ENCODE results near the gene PGM1. TPM values are rescaled to one million over a fixed set of nuclear protein-coding genes. Genes with fewer than 3 reads are reported as not detected.
A peak's percentile ranks its signal among the peaks of the same experiment; 100 is the strongest.

PGM1 gene
- total RNA-seq, 1 donor from 2014 or later: 34.9 TPM

DNA sequence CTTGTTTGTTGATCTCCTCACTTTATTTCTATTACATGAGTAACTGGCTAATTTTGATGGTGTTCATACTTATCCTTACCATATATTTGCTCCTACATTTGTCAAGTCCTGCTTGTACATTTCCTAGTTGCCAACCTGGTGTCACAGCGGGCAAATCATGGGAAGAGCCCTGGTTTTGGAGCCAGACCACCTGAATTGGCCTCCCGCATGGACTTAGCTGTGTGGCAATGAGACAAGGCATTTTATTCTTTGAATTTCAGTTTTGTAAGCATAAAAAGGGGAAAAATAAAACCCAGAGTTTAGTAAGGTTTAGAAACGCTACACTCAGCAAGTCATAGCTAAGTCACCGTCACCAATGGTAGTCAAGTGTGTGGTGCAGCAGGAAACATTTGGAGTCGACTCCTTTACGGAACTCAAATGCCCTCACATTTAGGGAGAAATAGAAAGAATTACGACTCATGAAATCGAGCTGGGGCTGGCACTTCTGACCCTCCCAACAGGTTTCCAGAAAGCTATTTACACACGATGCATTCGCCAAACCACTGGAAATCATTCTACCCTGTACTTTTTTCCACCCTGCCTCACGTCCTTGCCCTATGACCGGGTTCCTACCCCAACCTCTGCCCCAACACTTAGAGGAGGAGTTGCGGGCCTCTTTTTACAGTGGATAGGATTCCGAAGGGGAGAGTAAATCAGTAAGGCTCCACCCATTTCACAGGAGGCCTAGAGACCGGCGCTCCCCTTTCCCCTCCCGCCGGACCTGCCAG lies 492 bp upstream of the PGM1 start:
- Mint-ChIP-seq H3K4me3 (ENCODE audit: unreplicated experiment) (peak overlapping the region; percentile 95), H3K27me3 (ENCODE audit: unreplicated experiment) (no peaks in the 10 kb centered on the region), H3K4me1 (ENCODE audit: unreplicated experiment) (peaks cover 6% of the 10 kb centered on the region), H3K36me3 (ENCODE audit: unreplicated experiment) (no peaks in the 10 kb centered on the region), H3K27ac (ENCODE audit: unreplicated experiment) (peak overlapping the region; percentile 88), H3K9me3 (ENCODE audit: unreplicated experiment) (no peaks in the 10 kb centered on the region)
- DNase-seq (ENCODE audit: extremely low spot score, unreplicated experiment): no peak
- TF ChIP-seq, protein P1, sequence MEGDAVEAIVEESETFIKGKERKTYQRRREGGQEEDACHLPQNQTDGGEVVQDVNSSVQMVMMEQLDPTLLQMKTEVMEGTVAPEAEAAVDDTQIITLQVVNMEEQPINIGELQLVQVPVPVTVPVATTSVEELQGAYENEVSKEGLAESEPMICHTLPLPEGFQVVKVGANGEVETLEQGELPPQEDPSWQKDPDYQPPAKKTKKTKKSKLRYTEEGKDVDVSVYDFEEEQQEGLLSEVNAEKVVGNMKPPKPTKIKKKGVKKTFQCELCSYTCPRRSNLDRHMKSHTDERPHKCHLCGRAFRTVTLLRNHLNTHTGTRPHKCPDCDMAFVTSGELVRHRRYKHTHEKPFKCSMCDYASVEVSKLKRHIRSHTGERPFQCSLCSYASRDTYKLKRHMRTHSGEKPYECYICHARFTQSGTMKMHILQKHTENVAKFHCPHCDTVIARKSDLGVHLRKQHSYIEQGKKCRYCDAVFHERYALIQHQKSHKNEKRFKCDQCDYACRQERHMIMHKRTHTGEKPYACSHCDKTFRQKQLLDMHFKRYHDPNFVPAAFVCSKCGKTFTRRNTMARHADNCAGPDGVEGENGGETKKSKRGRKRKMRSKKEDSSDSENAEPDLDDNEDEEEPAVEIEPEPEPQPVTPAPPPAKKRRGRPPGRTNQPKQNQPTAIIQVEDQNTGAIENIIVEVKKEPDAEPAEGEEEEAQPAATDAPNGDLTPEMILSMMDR (IDR thresholded peaks at IDR 0.05): no peak

GRCh38 chr1:63593886-63594605 lies 835 bp downstream of the PGM1 start:
- H3K4me3 Mint-ChIP-seq (ENCODE audit: unreplicated experiment): peak overlapping the region; percentile 95
- no peaks in the 10 kb centered on the region for H3K36me3 Mint-ChIP-seq (ENCODE audit: unreplicated experiment)
- no peaks in the 10 kb centered on the region for H3K9me3 Mint-ChIP-seq (ENCODE audit: unreplicated experiment)
- H3K4me1 Mint-ChIP-seq (ENCODE audit: unreplicated experiment): peaks cover 6% of the 10 kb centered on the region
- no peaks in the 10 kb centered on the region for H3K27me3 Mint-ChIP-seq (ENCODE audit: unreplicated experiment)
- peak; percentile 87 for DNase-seq (ENCODE audit: extremely low spot score, unreplicated experiment)
- peak overlapping the region; percentile 78 for H3K27ac Mint-ChIP-seq (ENCODE audit: unreplicated experiment)
- TF ChIP-seq, protein P1 (IDR thresholded peaks at IDR 0.05): no peak

GRCh38 chr1:63595435-63595834 lies 2.2 kb downstream of the PGM1 start:
- no peak overlapping the region for H3K27ac Mint-ChIP-seq (ENCODE audit: unreplicated experiment)

GRCh38 chr1:63599799-63600198 lies 6.6 kb downstream of the PGM1 start:
- Mint-ChIP-seq H3K27me3 (ENCODE audit: unreplicated experiment) (no peaks in the 10 kb centered on the region), H3K4me3 (ENCODE audit: unreplicated experiment) (no peak overlapping the region), H3K36me3 (ENCODE audit: unreplicated experiment) (no peaks in the 10 kb centered on the region), H3K4me1 (ENCODE audit: unreplicated experiment) (no peaks in the 10 kb centered on the region), H3K27ac (ENCODE audit: unreplicated experiment) (no peak overlapping the region), H3K9me3 (ENCODE audit: unreplicated experiment) (no peaks in the 10 kb centered on the region)
- TF ChIP-seq, protein P1 (IDR thresholded peaks at IDR 0.05): no peak
- no peak for DNase-seq (ENCODE audit: extremely low spot score, unreplicated experiment)

More at GRCh38 chr1:63595435-63595834, 2.2 kb downstream of the PGM1 start:
- DNase-seq (ENCODE audit: extremely low spot score, unreplicated experiment): no peak
- TF ChIP-seq, protein P1 (IDR thresholded peaks at IDR 0.05): no peak
- Mint-ChIP-seq H3K4me1 (ENCODE audit: unreplicated experiment) (peaks cover 6% of the 10 kb centered on the region), H3K9me3 (ENCODE audit: unreplicated experiment) (no peaks in the 10 kb centered on the region), H3K36me3 (ENCODE audit: unreplicated experiment) (no peaks in the 10 kb centered on the region), H3K27me3 (ENCODE audit: unreplicated experiment) (no peaks in the 10 kb centered on the region), H3K4me3 (ENCODE audit: unreplicated experiment) (no peak overlapping the region)

GRCh38 chr1:63600248-63600647 lies 7.0 kb downstream of the PGM1 start:
- H3K27me3 Mint-ChIP-seq (ENCODE audit: unreplicated experiment): no peaks in the 10 kb centered on the region
- H3K27ac Mint-ChIP-seq (ENCODE audit: unreplicated experiment): no peak overlapping the region

More at GRCh38 chr1:63600248-63600647, 7.0 kb downstream of the PGM1 start:
- TF ChIP-seq, protein P1 (IDR thresholded peaks at IDR 0.05): no peak
- H3K9me3 Mint-ChIP-seq (ENCODE audit: unreplicated experiment): no peaks in the 10 kb centered on the region
- H3K36me3 Mint-ChIP-seq (ENCODE audit: unreplicated experiment): no peaks in the 10 kb centered on the region
- no peak for DNase-seq (ENCODE audit: extremely low spot score, unreplicated experiment)
- no peak overlapping the region for H3K4me3 Mint-ChIP-seq (ENCODE audit: unreplicated experiment)
- H3K4me1 Mint-ChIP-seq (ENCODE audit: unreplicated experiment): no peaks in the 10 kb centered on the region

Measured in osteocyte (in vitro differentiated cells).